Measurements from ENCODE around the gene SPTA1.
"Not testable (repeated sequence)": the region's sequence is repeated elsewhere in the genome, so short reads cannot be mapped to it uniquely, and the experiment has no call there.

Gene SPTA1

GRCh38 chr1:158686111-158687009 is at the start of gene SPTA1:
Gene SPTA1, minus strand, starts transcription at chr1:158686715. Its CDS starts 198 bp downstream, at chr1:158686517.
- no peak within 1 kb of the TSS for H3K4me3 ChIP-seq (ENCODE audit: low read depth, low read length)

GRCh38 chr1:158735848-158736247 is 49.3 kb upstream of the SPTA1 start:
- no peak overlapping the region for H3K4me3 ChIP-seq (ENCODE audit: low read depth, low read length)

DNA sequence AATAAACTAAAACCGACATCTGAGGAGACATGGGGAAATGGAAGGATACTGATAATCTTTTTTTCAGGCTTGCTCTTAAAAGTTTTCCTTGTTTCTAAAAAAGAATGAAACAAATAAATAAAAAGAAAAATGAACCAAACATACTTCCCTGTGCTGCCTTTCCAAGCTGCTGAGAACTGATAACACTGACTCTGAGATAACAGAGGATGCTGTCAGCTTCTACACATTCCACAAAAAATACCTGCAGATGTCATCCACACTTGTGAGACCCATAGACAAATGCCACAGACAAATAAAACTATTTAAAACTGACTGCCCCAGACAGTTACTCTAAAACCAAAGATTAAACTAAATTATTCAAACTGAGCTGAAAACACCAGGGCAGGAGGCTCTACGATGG is 46.0 kb upstream of the SPTA1 start:
- H3K4me3 ChIP-seq (ENCODE audit: low read depth, low read length) = no peak overlapping the region

DNA sequence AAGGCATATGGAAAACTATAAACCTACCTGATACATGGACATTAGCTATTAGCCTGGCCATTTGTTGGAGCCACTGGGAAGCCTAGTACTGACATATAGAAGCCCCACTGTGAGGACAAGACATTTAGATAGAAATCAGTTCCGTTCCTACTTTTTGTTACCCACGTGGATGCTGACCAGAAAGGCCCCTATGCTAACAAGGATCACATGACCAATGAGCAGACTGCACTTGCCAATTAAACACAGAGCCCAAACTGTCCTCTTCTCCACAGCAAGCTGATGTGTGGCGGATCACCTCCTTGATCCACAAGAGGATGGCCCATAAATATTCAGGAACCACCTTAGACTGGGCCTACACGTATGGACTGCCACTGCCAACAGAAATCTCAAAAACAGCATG is 45.2 kb upstream of the SPTA1 start:
- no peak overlapping the region for H3K4me3 ChIP-seq (ENCODE audit: low read depth, low read length)

- no peak overlapping the region for H3K4me3 ChIP-seq (ENCODE audit: low read depth, low read length)
Measured at GRCh38 chr1:158730453-158730852, 43.9 kb upstream of the SPTA1 start.

GRCh38 chr1:158728510-158729225 is 42.2 kb upstream of the SPTA1 start:
- no peak overlapping the region for H3K4me3 ChIP-seq (ENCODE audit: low read depth, low read length)

DNA sequence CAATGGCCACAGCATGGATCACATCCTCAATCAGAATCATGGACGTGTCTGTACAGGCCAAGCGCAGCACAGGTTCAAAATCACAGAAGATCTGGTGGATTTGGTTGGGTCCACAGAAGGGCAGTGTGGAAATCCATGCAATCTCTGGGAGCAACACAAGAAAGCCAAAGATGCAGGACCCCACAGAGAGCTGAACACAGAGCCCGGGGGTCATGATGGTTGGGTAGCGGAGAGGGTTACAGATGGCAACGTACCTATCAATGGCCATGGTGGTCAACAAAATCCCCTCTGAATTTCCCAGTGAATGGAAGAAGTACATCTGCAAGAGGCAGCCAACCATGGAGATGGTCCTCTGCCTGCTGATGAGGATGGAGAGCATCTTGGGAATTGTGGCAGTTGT is 37.9 kb upstream of the SPTA1 start:
- no peak overlapping the region for H3K4me3 ChIP-seq (ENCODE audit: low read depth, low read length)

- H3K4me3 ChIP-seq (ENCODE audit: low read depth, low read length) = no peak within 1 kb of the TSS
Measured at GRCh38 chr1:158720620-158721019, 34.1 kb upstream of the SPTA1 start, which contains the start of gene OR6K3. Gene OR6K3, minus strand, starts transcription at chr1:158720720. Its CDS starts 2,605 bp downstream, at chr1:158718115.

DNA sequence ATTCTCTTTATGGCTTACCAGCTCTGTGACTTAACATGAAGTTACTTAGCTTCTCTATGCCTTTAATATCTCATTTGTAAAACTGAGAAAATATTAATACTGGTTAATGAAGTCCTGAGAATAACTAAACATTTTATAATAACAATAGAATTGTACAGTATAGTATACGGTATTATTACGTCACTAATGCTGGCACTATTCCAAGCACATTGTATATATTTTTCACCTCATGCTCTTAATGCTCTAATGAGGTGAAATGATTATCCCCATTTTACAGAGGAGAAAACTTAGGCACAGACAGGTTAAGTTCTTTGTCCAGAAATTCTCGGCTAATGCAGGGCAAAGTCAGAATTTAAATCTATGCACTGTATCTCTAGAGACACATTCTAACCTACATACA is 33.1 kb upstream of the SPTA1 start:
- H3K4me3 ChIP-seq (ENCODE audit: low read depth, low read length) = no peak overlapping the region

DNA sequence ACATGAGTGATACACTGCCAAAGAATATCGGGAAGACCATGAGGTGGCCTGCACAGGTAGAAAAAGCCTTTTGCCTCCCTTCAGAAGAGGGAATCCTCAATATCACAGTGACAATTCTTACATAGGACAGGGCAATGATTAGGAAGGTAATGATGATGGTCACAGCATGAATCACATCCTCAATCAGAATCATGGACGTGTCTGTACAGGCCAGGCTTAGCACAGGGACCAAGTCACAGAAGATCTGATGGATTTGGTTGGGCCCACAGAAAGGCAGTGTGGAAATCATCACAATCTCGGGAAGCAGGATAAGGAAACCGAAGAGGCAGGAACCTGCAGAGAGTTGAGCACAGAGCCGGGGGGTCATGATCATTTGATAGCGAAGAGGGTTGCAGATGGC is 30.8 kb upstream of the SPTA1 start:
- H3K4me3 ChIP-seq (ENCODE audit: low read depth, low read length) = no peak overlapping the region

DNA sequence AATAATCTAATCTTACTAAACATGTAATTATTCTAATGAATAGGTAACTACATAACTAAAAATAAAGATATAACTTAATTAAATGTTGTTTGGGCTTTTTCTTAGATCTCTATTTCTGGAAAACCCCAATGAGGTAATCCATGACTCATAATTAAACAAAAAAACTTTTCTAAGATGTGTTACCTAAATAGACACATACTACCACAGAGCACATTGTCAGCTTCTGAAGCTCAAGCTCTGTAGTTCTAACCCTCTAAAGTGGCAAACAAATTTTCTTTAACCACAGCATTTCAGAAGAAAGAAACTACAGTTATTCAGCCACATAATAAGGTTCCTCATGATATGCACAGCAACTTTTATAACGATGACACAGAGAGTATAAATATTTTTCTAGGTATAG is 29.8 kb upstream of the SPTA1 start:
- H3K4me3 ChIP-seq (ENCODE audit: low read depth, low read length) = no peak overlapping the region

DNA sequence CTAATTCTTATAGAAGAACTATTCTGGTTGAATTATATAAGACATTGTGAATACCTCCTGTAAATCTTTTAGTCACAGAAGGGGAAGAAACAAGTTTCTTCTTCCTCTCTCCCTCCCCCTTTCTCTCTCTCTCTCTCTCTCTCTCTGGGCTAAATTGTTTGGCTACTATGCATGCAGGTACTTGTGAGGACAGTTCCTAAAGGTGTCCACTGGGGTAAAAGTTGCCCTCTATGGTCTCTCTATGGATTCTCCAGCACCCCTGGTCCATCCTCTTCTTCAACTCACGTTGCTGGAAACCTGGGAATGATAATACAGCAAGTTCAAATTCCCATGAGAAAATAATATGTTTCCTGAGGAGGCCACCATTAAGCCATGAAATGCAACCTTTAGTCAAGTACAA is 28.2 kb upstream of the SPTA1 start:
- no peak overlapping the region for H3K4me3 ChIP-seq (ENCODE audit: low read depth, low read length)

- no peak overlapping the region for H3K4me3 ChIP-seq (ENCODE audit: low read depth, low read length)
Measured at GRCh38 chr1:158711098-158711497, 24.6 kb upstream of the SPTA1 start.

DNA sequence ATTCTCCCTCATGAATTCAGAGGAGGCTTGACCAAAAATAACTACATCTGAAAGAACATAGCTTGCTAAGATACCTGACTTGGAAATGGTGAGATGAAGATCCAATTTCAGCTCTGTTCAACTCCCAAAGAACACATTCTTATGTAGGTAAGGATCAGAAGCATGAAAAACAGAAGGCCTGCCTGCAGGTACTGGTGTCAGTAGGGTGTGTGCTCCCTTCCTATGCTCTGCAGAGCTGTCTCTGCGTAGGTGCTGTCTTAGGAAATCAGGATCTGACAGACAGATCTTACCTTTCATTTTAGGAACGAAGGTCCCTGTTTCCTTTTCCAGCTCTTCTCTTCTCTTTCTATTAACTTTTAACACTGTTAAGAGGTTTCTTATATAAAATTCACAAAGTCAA is 19.6 kb upstream of the SPTA1 start:
- no peak overlapping the region for H3K4me3 ChIP-seq (ENCODE audit: low read depth, low read length)

DNA sequence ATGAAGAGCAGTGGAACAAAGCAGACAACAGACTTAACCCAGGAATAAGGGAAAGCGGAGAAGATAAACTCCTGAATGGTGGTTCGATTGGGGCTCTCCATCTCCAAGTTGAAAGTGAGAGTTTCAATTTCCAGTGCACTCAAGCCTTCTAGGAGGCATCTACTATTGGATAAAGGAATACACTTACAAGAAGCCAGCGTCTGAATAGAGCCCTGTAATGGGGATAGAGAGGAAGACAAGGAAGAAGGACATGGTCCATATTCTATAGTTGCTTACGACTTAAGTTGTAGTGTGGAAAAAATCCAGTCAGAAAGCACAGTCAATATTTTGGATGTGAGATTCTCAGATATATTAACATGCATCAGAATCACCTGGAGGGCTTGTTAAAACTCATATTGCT is 14.0 kb upstream of the SPTA1 start, which contains the start of gene OR6K2:
Gene OR6K2, minus strand, starts transcription at position 101 of the 400 bp plus-strand sequence. Its CDS starts 0 bp downstream, at position 101.
- no peak within 1 kb of the TSS for H3K4me3 ChIP-seq (ENCODE audit: low read depth, low read length)

DNA sequence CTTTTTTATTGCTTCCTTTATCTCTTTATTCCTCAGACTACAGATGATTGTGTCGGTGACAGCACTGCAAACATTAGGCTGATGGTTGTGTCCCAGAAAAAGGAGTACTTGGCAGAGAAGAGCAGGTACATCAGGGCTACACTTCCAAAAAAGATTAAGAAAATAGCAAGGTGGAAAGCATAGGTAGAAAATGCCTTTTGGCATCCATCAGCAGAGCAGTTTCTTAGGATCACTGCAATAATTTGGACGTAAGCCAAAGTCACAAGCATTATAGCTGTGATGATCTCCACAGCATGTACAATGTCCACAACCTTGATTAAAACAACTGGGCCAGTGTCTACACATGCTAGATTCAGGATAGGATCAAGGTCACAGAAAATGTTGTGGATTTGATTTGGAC is 8.1 kb upstream of the SPTA1 start:
- H3K4me3 ChIP-seq (ENCODE audit: low read depth, low read length) = no peak overlapping the region

- H3K4me3 ChIP-seq (ENCODE audit: low read depth, low read length) = no peak overlapping the region
Measured at GRCh38 chr1:158692356-158692755, 5.8 kb upstream of the SPTA1 start.

DNA sequence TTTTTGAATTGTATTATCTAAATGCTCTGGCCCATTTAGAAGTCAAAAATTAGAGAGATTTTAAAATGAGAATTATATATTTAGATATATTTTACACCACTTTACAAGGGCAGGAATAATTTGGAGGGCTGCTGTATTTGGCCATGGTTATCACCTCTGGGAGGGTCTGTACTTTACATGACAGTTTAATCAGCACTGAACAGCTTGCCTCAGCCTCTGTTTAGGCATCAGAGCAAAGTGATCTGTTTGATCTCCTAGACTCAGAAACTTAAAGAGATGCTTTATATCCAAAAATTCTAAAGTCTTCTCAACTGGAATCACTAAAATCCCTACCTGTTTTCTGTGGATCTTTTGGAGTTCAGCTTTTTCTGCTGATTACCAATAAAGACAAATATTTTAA is 5.4 kb upstream of the SPTA1 start:
- H3K4me3 ChIP-seq (ENCODE audit: low read depth, low read length) = no peak overlapping the region

DNA sequence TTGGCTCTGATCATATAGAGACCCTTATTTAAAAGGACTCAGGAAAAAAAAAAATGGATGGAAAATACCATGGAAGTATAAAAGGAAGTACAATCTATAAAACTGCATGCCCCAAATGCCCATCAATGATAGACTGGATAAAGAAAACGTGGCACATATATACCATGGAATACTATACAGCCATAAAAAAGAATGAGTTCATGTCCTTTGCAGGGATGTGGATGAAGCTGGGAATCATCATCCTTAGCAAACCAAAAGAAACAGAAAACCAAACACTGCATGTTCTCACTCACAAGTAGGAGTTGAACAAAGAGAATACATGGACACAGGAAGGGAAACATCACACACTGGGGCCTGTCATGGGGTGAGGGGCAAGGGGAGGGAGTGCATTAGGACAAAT is 4.6 kb upstream of the SPTA1 start:
- H3K4me3 ChIP-seq (ENCODE audit: low read depth, low read length) = not testable (repeated sequence)

DNA sequence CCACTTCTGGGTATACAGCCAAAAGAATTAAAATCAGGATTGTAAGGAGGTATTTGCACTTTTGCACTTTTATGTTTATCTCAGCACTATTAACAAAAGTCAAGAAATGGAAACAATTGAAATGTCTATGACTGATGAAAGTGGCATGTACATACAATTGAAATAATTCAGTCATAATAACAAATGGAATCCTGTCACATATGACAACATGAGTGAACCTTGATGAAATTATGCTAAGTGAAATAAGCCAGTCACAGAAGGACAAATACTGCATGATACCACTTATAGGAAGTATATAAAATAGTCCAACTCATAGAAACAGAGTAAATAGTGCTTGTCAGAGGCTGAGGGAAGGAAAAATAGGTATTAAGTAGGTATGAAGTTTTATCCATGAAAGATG is 3.4 kb upstream of the SPTA1 start:
- H3K4me3 ChIP-seq (ENCODE audit: low read depth, low read length) = no peak overlapping the region

GRCh38 chr1:158689110-158689509 is 2.6 kb upstream of the SPTA1 start:
- H3K4me3 ChIP-seq (ENCODE audit: low read depth, low read length) = no peak overlapping the region

GRCh38 chr1:158688343-158688742 is 1.8 kb upstream of the SPTA1 start:
- H3K4me3 ChIP-seq (ENCODE audit: low read depth, low read length) = not testable (repeated sequence)

All from iPS-11a (cell line).